IMR-90 (cell line): ENCODE measurements around the gene OSBPL6. TPM values are rescaled to one million over a fixed set of nuclear protein-coding genes. Genes with fewer than 3 reads are reported as not detected.

ENCODE experiments used
- ATAC-seq: fragments of 200-7000 bp; cut with Tn5 transposase; 2 replicates; pipeline ENCODE4 v1.9.1; 2020; ENCODE audit warnings: low read depth, mild to moderate bottlenecking, moderate library complexity
- BruUV-seq: library from RNA; stranded (reverse); fragments of 400-500 nt; replicated peaks from 2 replicates; lab custom pipeline; 2021; lab: Mats Ljungman, UMichigan
- CTCF ChIA-PET: fragments of 300-600 bp; formaldehyde crosslinking; extraction: SDS; loops from one replicate; lab custom pipeline; 2021; ENCODE audit warnings: antibody characterized with exemption; lab: Yijun Ruan, JAX
- POLR2A ChIA-PET: fragments of 300-600 bp; sonication (Branson Sonifier 250); formaldehyde crosslinking; loops from one replicate; lab custom pipeline; 2022; ENCODE audit warnings: antibody characterized with exemption; ENCODE audit not compliant: unreplicated experiment; lab: Charles Lee
- DNase-seq: peaks from one replicate; pipeline ENCODE4 v3.0.0; 2013
- H2AFZ ChIP-seq: replicated peaks from 2 replicates; pipeline ENCODE3; 2013; ENCODE audit warnings: low read length, mild to moderate bottlenecking; ENCODE audit not compliant: poor library complexity
- H2AK5ac ChIP-seq: 2 replicates; pipeline ENCODE4 v1.6.1; 2013; ENCODE audit warnings: low read depth, low read length, inconsistent platforms
- H2AK9ac ChIP-seq: replicated peaks from 2 replicates; pipeline ENCODE3; 2013; ENCODE audit warnings: mild to moderate bottlenecking, low read depth, low read length, moderate library complexity; ENCODE audit not compliant: poor library complexity
- H2BK120ac ChIP-seq: 2 replicates; pipeline ENCODE4 v1.6.1; 2013; ENCODE audit warnings: low read depth, low read length, inconsistent platforms
- H2BK15ac ChIP-seq: 3 replicates; pipeline ENCODE4 v1.6.1; 2013; ENCODE audit warnings: low read depth, low read length, inconsistent platforms
- H2BK20ac ChIP-seq: 2 replicates; pipeline ENCODE4 v1.6.1; 2013; ENCODE audit warnings: low read depth, mild to moderate bottlenecking, inconsistent platforms, low read length, moderate library complexity
- H2BK5ac ChIP-seq: 2 replicates; pipeline ENCODE4 v1.6.1; 2013; ENCODE audit warnings: mild to moderate bottlenecking, low read depth, low read length, inconsistent platforms; ENCODE audit not compliant: poor library complexity, severe bottlenecking
- H3K14ac ChIP-seq: replicated peaks from 2 replicates; pipeline ENCODE4 v1.6.1; 2013; ENCODE audit warnings: low read depth, low read length, inconsistent platforms
- H3K18ac ChIP-seq: 2 replicates; pipeline ENCODE4 v1.6.1; 2013; ENCODE audit warnings: low read depth, low read length, control low read depth
- H3K23ac ChIP-seq: 2 replicates; pipeline ENCODE4 v1.6.1; 2013; ENCODE audit warnings: low read depth, low read length, inconsistent platforms
- H3K27ac ChIP-seq: 2 replicates; pipeline ENCODE4 v1.5.1; 2013; ENCODE audit warnings: mild to moderate bottlenecking, control low read depth, low read length; ENCODE audit not compliant: insufficient read depth
- H3K27me3 ChIP-seq: 2 replicates; pipeline ENCODE4 v1.6.1; 2013; ENCODE audit warnings: low read length; ENCODE audit not compliant: control insufficient read depth, insufficient read depth
- H3K36me3 ChIP-seq: 2 replicates; pipeline ENCODE4 v1.6.1; 2013; ENCODE audit warnings: low read length, mixed read lengths; ENCODE audit not compliant: control insufficient read depth, insufficient read depth
- H3K4ac ChIP-seq: 2 replicates; pipeline ENCODE4 v1.6.1; 2013; ENCODE audit warnings: low read depth, low read length, inconsistent platforms
- H3K4me1 ChIP-seq: 2 replicates; pipeline ENCODE4 v1.6.1; 2013; ENCODE audit warnings: low read length, mixed read lengths; ENCODE audit not compliant: control insufficient read depth, insufficient read depth
- H3K4me2 ChIP-seq: 2 replicates; pipeline ENCODE4 v1.6.1; 2013; ENCODE audit warnings: low read depth, mild to moderate bottlenecking, control low read depth, low read length, moderate library complexity
- H3K4me3 ChIP-seq: 2 replicates; pipeline ENCODE4 v1.5.1; 2013; ENCODE audit warnings: low read depth, mild to moderate bottlenecking, control low read depth, low read length, moderate library complexity; ENCODE audit not compliant: insufficient read depth
- H3K56ac ChIP-seq: 2 replicates; pipeline ENCODE4 v1.6.1; 2013; ENCODE audit warnings: low read length, inconsistent platforms; ENCODE audit not compliant: insufficient read depth; ENCODE audit errors: extremely low read depth
- H3K79me1 ChIP-seq, 2 experiments: 2 replicates each; pipeline ENCODE4 v1.6.1; 2013; ENCODE audit warnings: low read length in 2 of 2, inconsistent platforms in 1 of 2, low read depth in 1 of 2
- H3K9ac ChIP-seq: 2 replicates; pipeline ENCODE4 v1.6.1; 2013; ENCODE audit warnings: low read depth, low read length, control low read depth
- H3K9me1 ChIP-seq: 2 replicates; pipeline ENCODE4 v1.6.1; 2013; ENCODE audit warnings: low read length, inconsistent platforms; ENCODE audit not compliant: insufficient read depth
- H3K9me3 ChIP-seq: 2 replicates; pipeline ENCODE4 v1.6.1; 2013; ENCODE audit warnings: low read length; ENCODE audit not compliant: control insufficient read depth, insufficient read depth
- H4K20me1 ChIP-seq: 2 replicates; pipeline ENCODE4 v1.6.1; 2013; ENCODE audit warnings: low read length, inconsistent platforms; ENCODE audit not compliant: insufficient read depth
- H4K5ac ChIP-seq: 2 replicates; pipeline ENCODE4 v1.6.1; 2013; ENCODE audit warnings: mild to moderate bottlenecking, low read depth, low read length, control low read depth
- H4K8ac ChIP-seq, 2 experiments: 2 replicates each; pipeline ENCODE4 v1.6.1; 2013; ENCODE audit warnings: low read depth in 2 of 2, low read length in 2 of 2, control low read depth in 1 of 2, inconsistent platforms in 1 of 2
- H4K91ac ChIP-seq: 2 replicates; pipeline ENCODE4 v1.6.1; 2013; ENCODE audit warnings: low read depth, low read length, inconsistent platforms; ENCODE audit not compliant: insufficient read depth
- CHD1 ChIP-seq: IDR thresholded peaks from 2 replicates; pipeline ENCODE4 v1.6.1; 2012; ENCODE audit warnings: low read depth, low read length, improper control_type of control experiment
- MAFK ChIP-seq: IDR thresholded peaks from 2 replicates; pipeline ENCODE4 v1.6.1; 2012; ENCODE audit warnings: low read depth, low read length, improper control_type of control experiment
- MXI1 ChIP-seq: IDR thresholded peaks from 2 replicates; pipeline ENCODE4 v1.6.1; 2012; ENCODE audit warnings: low read depth, mild to moderate bottlenecking, low read length, moderate library complexity, borderline replicate concordance
- NFE2L2 ChIP-seq: fragments of 150-350 bp; IDR thresholded peaks from 2 replicates; pipeline ENCODE4 v1.6.1; 2016; ENCODE audit warnings: low read depth, mild to moderate bottlenecking, low read length
- RAD21 ChIP-seq: IDR thresholded peaks from 2 replicates; pipeline ENCODE4 v1.6.1; 2012; ENCODE audit warnings: low read length, improper control_type of control experiment
- RFX5 ChIP-seq: IDR thresholded peaks from 2 replicates; pipeline ENCODE4 v1.8.0; 2012; ENCODE audit warnings: low read depth, mild to moderate bottlenecking, low read length, moderate library complexity
- SMC3 ChIP-seq: fragments of 150-350 bp; IDR thresholded peaks from 2 replicates; pipeline ENCODE4 v1.6.1; 2016; ENCODE audit warnings: low read depth, mild to moderate bottlenecking, antibody characterized with exemption, low read length, moderate library complexity
- WGBS, 2 experiments: methylation state at CpG; one replicate each; pipeline versions ENCODE4 v1.1.5 to v1.1.7; 2013; ENCODE audit warnings: missing lambda C conversion rate in 2 of 2; ENCODE audit not compliant: insufficient read length in 1 of 2; ENCODE audit errors: extremely low coverage in 2 of 2; 5-methylcytosine and 5-hydroxymethylcytosine counted together
- dilution Hi-C: fragments of 300-500 bp; cut with HindIII; formaldehyde crosslinking; loops from one replicate; pipeline ENCODE4 v1.14.3; 2018; ENCODE audit warnings: low sequenced_read_pairs; ENCODE audit not compliant: unreplicated experiment
- in situ Hi-C: fragments of 300-500 bp; cut with MboI; formaldehyde crosslinking; loops from 3 replicates; pipeline ENCODE4 v1.14.3; 2019; ENCODE audit warnings: low sequenced_read_pairs, inconsistent platforms, mixed read lengths
- intact Hi-C: fragments of 100-400 bp; cut with micrococcal nuclease; formaldehyde crosslinking; loops from 2 replicates; pipeline ENCODE4 v1.10.0; 2022
- polyA plus RNA-seq, 3 experiments: library from polyadenylated mRNA; depleted of rRNA; stranded (reverse); fragments of >200 nt; gene quantifications; 2 replicates each; pipeline ENCODE4 v1.2.3, GENCODE V29; 2012; ENCODE audit warnings: low replicate concordance in 1 of 3
- total RNA-seq: library from RNA; depleted of rRNA; stranded (reverse); fragments of >200 nt; gene quantifications from 2 replicates; pipeline ENCODE4 v1.2.3, GENCODE V29; 2012
- TF ChIP-seq, protein P1 (sequence below): fragments of 150-350 bp; IDR thresholded peaks from 2 replicates; pipeline ENCODE4 v1.6.1; 2017; ENCODE audit warnings: mild to moderate bottlenecking, antibody characterized with exemption, low read length, low read depth
- TF ChIP-seq, protein P2 (sequence below): conservative IDR thresholded peaks from 2 replicates; pipeline ENCODE4 v1.5.1; 2012; ENCODE audit warnings: mild to moderate bottlenecking, low read depth, low read length, improper control_type of control experiment

OSBPL6 gene
- total and polyA plus RNA-seq, 2 of the 4 experiments (the other 2 are of a cell fraction) = 3.2 to 3.7 TPM

DNA sequence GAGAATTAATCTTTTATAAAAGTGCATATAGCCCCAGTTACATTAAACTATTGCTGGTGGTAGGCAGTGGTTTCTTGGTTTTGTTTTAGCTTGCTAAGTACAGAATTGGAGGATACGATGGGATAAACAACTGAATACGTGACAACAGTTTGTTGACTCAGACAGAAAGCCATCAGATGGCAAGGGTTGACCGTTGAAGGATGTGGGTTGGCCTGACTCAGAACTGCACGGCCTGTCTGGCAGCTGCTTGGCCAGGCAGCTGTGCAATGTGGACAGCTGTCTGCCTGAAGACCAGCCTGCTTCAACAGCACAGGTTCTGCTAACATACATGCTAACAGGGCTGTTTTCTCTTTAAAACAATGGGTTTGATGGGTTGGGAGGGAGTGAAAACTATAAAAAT, 210.1 kb downstream of the OSBPL6 start (continued):
- TF ChIP-seq SMC3 = no peak
- no peak for TF ChIP-seq CHD1
- TF ChIP-seq NFE2L2 = no peak

DNA sequence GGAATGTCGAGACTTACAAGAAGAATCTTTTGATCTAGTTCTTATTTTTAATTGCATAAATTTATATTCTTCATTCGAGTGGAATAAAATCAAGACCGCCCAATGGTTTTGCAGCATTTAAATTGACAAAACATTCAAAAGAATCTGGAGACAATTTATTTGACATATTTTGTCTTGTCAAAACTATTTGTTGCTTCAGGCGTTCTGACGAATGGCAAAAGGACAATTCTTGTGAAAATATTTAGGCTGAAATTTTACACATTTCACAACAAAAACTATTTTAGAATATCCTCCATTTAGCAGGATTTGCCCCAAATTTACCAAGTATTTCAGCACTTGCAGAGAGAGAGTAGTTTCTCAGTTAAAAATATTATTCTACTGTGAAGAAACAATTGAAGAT, 214.9 kb downstream of the OSBPL6 start:
- no peak overlapping the region for H2AK9ac ChIP-seq
- no peaks in the 10 kb centered on the region for H3K9me3 ChIP-seq
- no peak overlapping the region for H3K4ac ChIP-seq
- POLR2A ChIA-PET = no interaction called here
- H3K14ac ChIP-seq = no peak overlapping the region
- DNase-seq = no peak
- no peak overlapping the region for H2BK5ac ChIP-seq
- no peak overlapping the region for H4K5ac ChIP-seq
- no peak overlapping the region for H3K4me2 ChIP-seq
- BruUV-seq = no TSS peak
- H3K18ac ChIP-seq = no peak overlapping the region
- no peak overlapping the region for H2BK15ac ChIP-seq
- H2AFZ ChIP-seq = no peak overlapping the region
- no peaks in the 10 kb centered on the region for H4K20me1 ChIP-seq
- H3K27me3 ChIP-seq = no peaks in the 10 kb centered on the region
- no peak for ATAC-seq
- H3K27ac ChIP-seq = no peak overlapping the region
- no peak overlapping the region for H3K9ac ChIP-seq
- in situ Hi-C loops = no loop called here
- no peak overlapping the region for H2BK20ac ChIP-seq
- no peak overlapping the region for H2AK5ac ChIP-seq
- no peak overlapping the region for H3K4me3 ChIP-seq
- intact Hi-C loops = no loop called here
- H3K79me1 ChIP-seq = no peaks in the 10 kb centered on the region
- no peak overlapping the region for H3K23ac ChIP-seq
- TF ChIP-seq, protein P1, sequence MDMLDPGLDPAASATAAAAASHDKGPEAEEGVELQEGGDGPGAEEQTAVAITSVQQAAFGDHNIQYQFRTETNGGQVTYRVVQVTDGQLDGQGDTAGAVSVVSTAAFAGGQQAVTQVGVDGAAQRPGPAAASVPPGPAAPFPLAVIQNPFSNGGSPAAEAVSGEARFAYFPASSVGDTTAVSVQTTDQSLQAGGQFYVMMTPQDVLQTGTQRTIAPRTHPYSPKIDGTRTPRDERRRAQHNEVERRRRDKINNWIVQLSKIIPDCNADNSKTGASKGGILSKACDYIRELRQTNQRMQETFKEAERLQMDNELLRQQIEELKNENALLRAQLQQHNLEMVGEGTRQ = no peak
- TF ChIP-seq, protein P2, sequence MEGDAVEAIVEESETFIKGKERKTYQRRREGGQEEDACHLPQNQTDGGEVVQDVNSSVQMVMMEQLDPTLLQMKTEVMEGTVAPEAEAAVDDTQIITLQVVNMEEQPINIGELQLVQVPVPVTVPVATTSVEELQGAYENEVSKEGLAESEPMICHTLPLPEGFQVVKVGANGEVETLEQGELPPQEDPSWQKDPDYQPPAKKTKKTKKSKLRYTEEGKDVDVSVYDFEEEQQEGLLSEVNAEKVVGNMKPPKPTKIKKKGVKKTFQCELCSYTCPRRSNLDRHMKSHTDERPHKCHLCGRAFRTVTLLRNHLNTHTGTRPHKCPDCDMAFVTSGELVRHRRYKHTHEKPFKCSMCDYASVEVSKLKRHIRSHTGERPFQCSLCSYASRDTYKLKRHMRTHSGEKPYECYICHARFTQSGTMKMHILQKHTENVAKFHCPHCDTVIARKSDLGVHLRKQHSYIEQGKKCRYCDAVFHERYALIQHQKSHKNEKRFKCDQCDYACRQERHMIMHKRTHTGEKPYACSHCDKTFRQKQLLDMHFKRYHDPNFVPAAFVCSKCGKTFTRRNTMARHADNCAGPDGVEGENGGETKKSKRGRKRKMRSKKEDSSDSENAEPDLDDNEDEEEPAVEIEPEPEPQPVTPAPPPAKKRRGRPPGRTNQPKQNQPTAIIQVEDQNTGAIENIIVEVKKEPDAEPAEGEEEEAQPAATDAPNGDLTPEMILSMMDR = no peak
- TF ChIP-seq RFX5 (no peak), RAD21 (no peak), MXI1 (no peak), MAFK (no peak)
- no peak overlapping the region for H4K91ac ChIP-seq
- no peak overlapping the region for H3K56ac ChIP-seq
- H2BK120ac ChIP-seq = no peak overlapping the region
- no peak overlapping the region for H4K8ac ChIP-seq
- no peaks in the 10 kb centered on the region for H3K36me3 ChIP-seq
- no peaks in the 10 kb centered on the region for H3K4me1 ChIP-seq
- CTCF ChIA-PET = no interaction called here
- no CpG with 5 or more reads among the region's 5 CpGs for WGBS, 2 experiments
- H3K9me1 ChIP-seq = no peaks in the 10 kb centered on the region; the same call in 1 of the 2 replicates
- dilution Hi-C loops = no loop called here
